AG09309 (cell line): ENCODE data around the gene GNG8.

Source experiments
- DNase-seq: peaks from one replicate; pipeline ENCODE4 v3.0.0-alpha.2; 2010; ENCODE audit warnings: low read depth
- H3K4me3 ChIP-seq: 2 replicates; pipeline ENCODE4 v1.5.1; 2011; ENCODE audit warnings: mild to moderate bottlenecking, low read depth, low read length, moderate library complexity; ENCODE audit not compliant: control insufficient read depth
- TF ChIP-seq, protein P1 (sequence below): IDR thresholded peaks from 2 replicates; pipeline ENCODE4 v1.5.1; 2011; ENCODE audit warnings: mild to moderate bottlenecking, low read depth, low read length, inconsistent platforms; ENCODE audit not compliant: insufficient read depth, control insufficient read depth; ENCODE audit errors: missing control alignments

The GNG8 gene

DNA sequence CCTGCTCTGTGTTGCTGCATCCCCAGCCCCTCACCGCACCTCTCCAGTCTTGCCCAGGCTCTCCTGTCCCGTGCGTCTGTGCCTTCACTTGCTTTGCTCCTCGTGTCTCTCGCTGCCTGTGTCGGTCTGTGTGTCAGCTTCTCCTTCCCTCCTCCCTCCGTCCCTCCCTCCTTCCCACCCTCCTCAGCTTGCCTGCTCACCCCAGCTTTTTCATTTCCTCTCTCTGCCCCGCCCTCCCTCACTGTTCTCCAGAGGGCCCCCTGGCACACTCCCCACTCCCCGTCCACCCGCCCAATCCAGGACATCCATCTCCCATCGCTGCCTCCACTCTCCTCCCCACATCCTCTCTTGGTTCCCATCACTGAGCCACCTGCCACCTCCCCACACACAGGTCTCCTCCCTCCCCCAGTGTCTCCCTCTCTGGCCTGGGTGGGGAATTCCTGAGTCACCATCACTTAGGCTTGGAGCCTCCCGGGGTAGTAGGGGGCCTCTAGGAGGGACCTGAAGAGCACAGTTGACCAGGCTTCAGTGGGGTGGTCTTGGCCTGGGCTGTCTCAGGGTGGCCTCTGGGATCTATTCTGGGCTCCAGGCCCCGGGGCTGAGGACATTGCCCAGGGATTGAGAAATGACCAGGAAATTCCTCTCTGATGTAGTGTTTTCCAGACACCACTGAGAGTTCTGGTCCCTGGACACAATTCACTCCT, 10.9 kb downstream of the GNG8 start, which contains the start of gene PTGIR:
Gene PTGIR, minus strand, starts transcription at position 132 of the 704 bp plus-strand sequence. CDS start 864 bp downstream, outside the sequence.
- TF ChIP-seq, protein P1, sequence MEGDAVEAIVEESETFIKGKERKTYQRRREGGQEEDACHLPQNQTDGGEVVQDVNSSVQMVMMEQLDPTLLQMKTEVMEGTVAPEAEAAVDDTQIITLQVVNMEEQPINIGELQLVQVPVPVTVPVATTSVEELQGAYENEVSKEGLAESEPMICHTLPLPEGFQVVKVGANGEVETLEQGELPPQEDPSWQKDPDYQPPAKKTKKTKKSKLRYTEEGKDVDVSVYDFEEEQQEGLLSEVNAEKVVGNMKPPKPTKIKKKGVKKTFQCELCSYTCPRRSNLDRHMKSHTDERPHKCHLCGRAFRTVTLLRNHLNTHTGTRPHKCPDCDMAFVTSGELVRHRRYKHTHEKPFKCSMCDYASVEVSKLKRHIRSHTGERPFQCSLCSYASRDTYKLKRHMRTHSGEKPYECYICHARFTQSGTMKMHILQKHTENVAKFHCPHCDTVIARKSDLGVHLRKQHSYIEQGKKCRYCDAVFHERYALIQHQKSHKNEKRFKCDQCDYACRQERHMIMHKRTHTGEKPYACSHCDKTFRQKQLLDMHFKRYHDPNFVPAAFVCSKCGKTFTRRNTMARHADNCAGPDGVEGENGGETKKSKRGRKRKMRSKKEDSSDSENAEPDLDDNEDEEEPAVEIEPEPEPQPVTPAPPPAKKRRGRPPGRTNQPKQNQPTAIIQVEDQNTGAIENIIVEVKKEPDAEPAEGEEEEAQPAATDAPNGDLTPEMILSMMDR, result peak; percentile 2
- H3K4me3 ChIP-seq, result peak within 1 kb of the TSS; percentile 38
- no peak for DNase-seq

DNA sequence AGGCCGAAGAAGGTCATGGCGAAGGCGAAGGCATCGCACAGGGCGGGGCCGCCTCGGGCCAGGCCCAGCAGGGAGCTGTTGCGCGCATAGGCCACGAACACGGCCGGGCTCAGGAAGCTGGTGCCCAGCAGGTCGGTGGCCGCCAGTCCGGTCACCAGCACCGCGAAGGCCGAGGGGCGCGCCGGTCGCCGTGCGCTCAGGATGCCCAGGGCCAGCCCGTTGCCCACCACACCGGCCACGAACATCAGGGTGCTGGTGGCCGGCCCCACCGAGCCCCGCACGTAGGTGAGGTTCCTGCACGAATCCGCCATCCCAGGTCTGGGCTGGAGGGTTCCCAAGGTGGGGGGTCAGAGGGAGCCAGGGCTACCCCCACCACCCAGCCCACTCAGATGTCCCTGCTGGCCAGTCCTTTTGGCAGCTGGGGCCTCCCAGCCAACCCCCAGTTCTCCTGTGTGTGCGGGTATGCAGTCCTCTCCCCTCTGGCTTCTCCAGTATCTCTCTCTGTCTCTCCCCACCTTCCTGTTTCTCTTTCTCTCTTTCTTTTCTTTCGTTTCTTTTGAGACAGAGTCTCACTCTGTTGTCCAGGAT, 12.0 kb downstream of the GNG8 start:
- H3K4me3 ChIP-seq, result peak overlapping the region; percentile 9; the same call in 1 of the 2 replicates

DNA sequence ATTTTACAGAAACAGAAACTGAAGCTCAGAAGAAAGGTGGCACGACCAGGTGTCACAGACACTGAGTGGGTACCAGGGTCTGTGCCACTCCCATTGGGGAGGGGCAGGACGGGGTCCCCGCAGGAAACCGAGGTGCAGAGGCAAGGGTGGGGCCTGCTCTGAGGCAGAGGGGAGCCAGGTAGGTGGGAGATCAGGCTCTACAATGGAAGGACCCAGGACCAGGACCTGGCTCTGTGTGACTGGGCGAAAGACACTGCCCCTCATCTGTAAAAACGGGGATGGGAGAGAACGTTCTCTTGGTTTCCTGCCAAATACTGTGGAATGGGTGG, 13.9 kb downstream of the GNG8 start:
- TF ChIP-seq, protein P1, result peak; percentile 0
- no peak overlapping the region for H3K4me3 ChIP-seq
- no peak for DNase-seq

More for the DNA sequence above, 12.0 kb downstream of the GNG8 start:
- no peak for DNase-seq
- TF ChIP-seq, protein P1, result no peak

DNA sequence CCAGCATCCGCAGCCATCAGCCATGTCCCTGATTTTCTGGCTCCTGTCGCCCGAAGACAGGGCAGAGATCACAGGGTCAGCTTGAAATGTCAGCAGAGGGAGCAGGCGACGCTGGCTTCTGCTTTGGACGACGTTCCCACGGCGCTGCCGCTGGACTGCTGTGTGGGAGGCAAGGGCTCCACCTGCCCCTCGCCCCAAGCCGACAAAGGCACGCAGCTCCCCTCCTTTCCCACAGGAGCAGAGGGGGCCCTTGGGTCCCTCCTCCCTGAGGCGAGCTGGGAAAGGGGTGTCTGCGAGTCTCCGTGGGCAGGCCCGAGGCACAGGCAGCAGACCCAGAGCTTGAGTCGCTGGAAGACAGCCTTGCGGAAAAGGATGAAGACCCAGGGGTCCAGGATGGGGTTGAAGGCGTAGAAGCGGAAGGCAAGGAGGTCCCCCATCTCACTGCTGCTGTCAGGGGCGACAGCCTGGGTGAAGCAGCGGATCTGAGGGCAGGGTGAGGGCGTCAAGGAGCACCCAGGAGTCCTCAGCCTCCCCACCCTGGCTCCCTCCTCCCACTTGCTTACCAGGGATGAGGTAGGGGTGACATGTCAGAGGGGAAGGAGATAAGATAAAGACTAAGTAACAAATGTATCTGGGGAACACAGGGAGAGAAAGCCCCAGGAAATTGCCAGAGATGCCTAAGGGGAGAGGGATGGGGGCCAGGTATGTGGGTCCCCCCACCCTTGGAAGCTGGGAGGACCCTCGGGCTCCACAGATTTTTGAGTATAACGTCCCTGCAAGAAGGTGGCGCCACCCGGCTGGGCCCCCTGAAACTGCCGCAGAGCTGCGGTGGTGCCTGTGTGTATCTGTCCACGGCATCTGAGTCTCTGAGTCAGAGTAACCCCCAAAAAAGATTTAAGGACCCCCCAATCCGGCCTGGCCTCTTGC, 14.5 kb downstream of the GNG8 start:
- no peak for DNase-seq
- TF ChIP-seq, protein P1, result peak; percentile 14
- no peak overlapping the region for H3K4me3 ChIP-seq

DNA sequence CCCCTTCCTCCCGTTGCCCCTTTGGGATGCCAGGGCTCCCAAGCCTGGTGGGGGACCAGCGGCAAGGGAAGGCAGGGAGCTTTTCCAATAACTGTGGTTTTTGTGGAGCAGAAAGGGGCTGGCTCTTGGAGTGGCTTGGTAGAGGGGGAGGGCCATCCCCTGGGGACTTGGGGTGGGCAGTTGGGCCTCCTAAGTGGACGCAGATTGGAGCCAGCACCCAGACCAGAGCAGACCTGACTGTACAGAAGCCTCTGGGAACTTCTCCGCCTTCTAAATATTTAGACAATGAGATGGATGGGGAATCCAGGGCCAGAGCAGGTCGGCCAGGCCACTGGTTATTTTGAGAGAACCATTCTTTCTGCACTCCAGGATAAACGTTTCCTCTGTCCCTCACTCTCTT, 15.3 kb downstream of the GNG8 start:
- H3K4me3 ChIP-seq, result no peak overlapping the region
- DNase-seq, result no peak
- TF ChIP-seq, protein P1, result no peak

DNA sequence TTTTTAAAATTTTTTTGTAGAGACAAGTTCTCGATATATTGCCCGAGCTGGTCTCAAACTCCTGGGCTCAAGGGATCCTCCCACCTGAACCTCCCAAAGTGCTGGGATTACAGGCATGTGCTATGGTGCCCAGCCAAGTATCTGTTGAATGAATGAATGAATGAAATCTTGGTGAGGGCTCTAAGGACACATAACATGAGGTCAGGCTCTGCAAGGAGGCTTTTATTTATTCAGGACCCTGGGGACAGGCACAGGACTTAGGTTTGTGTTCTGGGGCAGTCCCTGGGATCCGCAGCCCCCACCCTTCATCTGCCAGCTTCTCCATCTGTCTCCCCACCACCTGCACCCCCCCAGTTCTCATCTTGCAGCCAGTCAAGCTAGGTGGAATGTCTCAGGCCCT, 15.7 kb downstream of the GNG8 start:
- DNase-seq, result no peak
- TF ChIP-seq, protein P1, result no peak
- H3K4me3 ChIP-seq, result no peak overlapping the region
